Neural progenitor cell (in vitro differentiated cells): Measurements from ENCODE around the gene TBCEL. TPM values are rescaled to one million over a fixed set of nuclear protein-coding genes. Genes with fewer than 3 reads are reported as not detected.

Experiments used
- DNase-seq: peaks from one replicate; pipeline ENCODE4 v3.0.0-alpha.2; 2016; ENCODE audit warnings: low spot score
- H2AFZ ChIP-seq: fragments of 200-600 bp; sonication (generic); replicated peaks from 2 replicates; pipeline ENCODE4 v1.6.1; 2016; ENCODE audit warnings: antibody characterized with exemption
- H3F3A ChIP-seq: fragments of 200-600 bp; sonication (generic); 2 replicates; pipeline ENCODE4 v1.6.1; 2016; ENCODE audit warnings: antibody characterized with exemption, low read depth
- H3K27ac ChIP-seq: fragments of 200-600 bp; sonication (generic); 2 replicates; pipeline ENCODE4 v1.5.1; 2016; ENCODE audit warnings: mild to moderate bottlenecking
- H3K27me3 ChIP-seq: fragments of 200-600 bp; sonication (generic); 2 replicates; pipeline ENCODE4 v1.6.1; 2016; ENCODE audit warnings: mild to moderate bottlenecking, moderate library complexity
- H3K36me3 ChIP-seq: fragments of 200-600 bp; sonication (generic); 2 replicates; pipeline ENCODE4 v1.5.1; 2016
- H3K4me1 ChIP-seq: fragments of 200-600 bp; sonication (generic); 2 replicates; pipeline ENCODE4 v1.6.1; 2016; ENCODE audit warnings: mixed run types
- H3K4me2 ChIP-seq: fragments of 200-600 bp; sonication (generic); 2 replicates; pipeline ENCODE4 v1.6.1; 2016
- H3K4me3 ChIP-seq: fragments of 200-600 bp; sonication (generic); 2 replicates; pipeline ENCODE4 v1.5.1; 2016
- H3K79me2 ChIP-seq: fragments of 200-600 bp; sonication (generic); 2 replicates; pipeline ENCODE4 v1.6.1; 2016; ENCODE audit warnings: low read depth
- H3K9ac ChIP-seq: fragments of 200-600 bp; sonication (generic); 2 replicates; pipeline ENCODE4 v1.6.1; 2016
- H3K9me3 ChIP-seq: fragments of 200-600 bp; sonication (generic); 2 replicates; pipeline ENCODE4 v1.5.1; 2016; ENCODE audit warnings: low read depth
- H4K20me1 ChIP-seq: fragments of 200-600 bp; sonication (generic); 2 replicates; pipeline ENCODE4 v1.6.1; 2016; ENCODE audit warnings: low read depth
- H3K27ac Mint-ChIP-seq: 3 replicates; pipeline ENCODE4 v1.8.0; 2021; ENCODE audit warnings: mixed read lengths
- H3K27me3 Mint-ChIP-seq: 2 replicates; pipeline ENCODE4 v1.8.0; 2022; ENCODE audit warnings: low read depth, mild to moderate bottlenecking, inconsistent platforms, moderate library complexity, mixed read lengths; ENCODE audit not compliant: insufficient read depth
- H3K36me3 Mint-ChIP-seq: 3 replicates; pipeline ENCODE4 v1.8.0; 2021; ENCODE audit warnings: mixed read lengths
- H3K4me1 Mint-ChIP-seq: 3 replicates; pipeline ENCODE4 v1.8.0; 2021; ENCODE audit warnings: mixed read lengths
- H3K4me3 Mint-ChIP-seq: 3 replicates; pipeline ENCODE4 v1.8.0; 2021; ENCODE audit warnings: mild to moderate bottlenecking, moderate library complexity, mixed read lengths
- H3K9me3 Mint-ChIP-seq: 3 replicates; pipeline ENCODE4 v1.8.0; 2020; ENCODE audit warnings: mixed read lengths
- CTCF ChIP-seq: fragments of 200-600 bp; sonication (generic); IDR thresholded peaks from 2 replicates; pipeline ENCODE4 v1.5.1; 2017; ENCODE audit warnings: antibody characterized with exemption, mild to moderate bottlenecking
- EZH2 ChIP-seq: fragments of 200-600 bp; sonication (generic); IDR thresholded peaks from 2 replicates; pipeline ENCODE4 v1.6.1; 2017; ENCODE audit warnings: antibody characterized with exemption, mild to moderate bottlenecking, moderate library complexity
- EZH2phosphoT487 ChIP-seq: fragments of 200-600 bp; sonication (generic); IDR thresholded peaks from 2 replicates; pipeline ENCODE4 v1.6.1; 2017; ENCODE audit warnings: antibody characterized with exemption
- total RNA-seq: library from RNA; depleted of rRNA; stranded (reverse); fragments of >200 nt; gene quantifications from 2 replicates; pipeline ENCODE4 v1.2.3, GENCODE V29; 2015; ENCODE audit warnings: low replicate concordance

Gene TBCEL
- total RNA-seq, 1 donor from 2014 or later = 22.3 TPM

GRCh38 chr11:121032546-121032945, 8.6 kb downstream of the TBCEL start:
- H3K27ac Mint-ChIP-seq = no peak overlapping the region
- Histone ChIP-seq H3K79me2 (peaks cover 81% of the 10 kb centered on the region), H3K4me1 (no peaks in the 10 kb centered on the region), H3K27ac (no peak overlapping the region), H3K27me3 (no peaks in the 10 kb centered on the region), H4K20me1 (peaks cover 65% of the 10 kb centered on the region), H3K4me2 (no peak overlapping the region), H3K4me3 (no peak overlapping the region), H3F3A (no peaks in the 10 kb centered on the region), H3K9ac (no peak overlapping the region), H3K9me3 (no peaks in the 10 kb centered on the region), H2AFZ (no peak overlapping the region), H3K36me3 (no peaks in the 10 kb centered on the region)
- no peaks in the 10 kb centered on the region for H3K36me3 Mint-ChIP-seq
- no peaks in the 10 kb centered on the region for H3K27me3 Mint-ChIP-seq
- no peaks in the 10 kb centered on the region for H3K4me1 Mint-ChIP-seq
- no peak overlapping the region for H3K4me3 Mint-ChIP-seq
- no peaks in the 10 kb centered on the region for H3K9me3 Mint-ChIP-seq
- TF ChIP-seq EZH2phosphoT487 (no peak), CTCF (no peak), EZH2 (no peak)
- no peak for DNase-seq

- H3K4me3 ChIP-seq = no peak overlapping the region
- H3F3A ChIP-seq = no peaks in the 10 kb centered on the region
- H3K9me3 Mint-ChIP-seq = no peaks in the 10 kb centered on the region
- no peaks in the 10 kb centered on the region for H3K9me3 ChIP-seq
- peaks cover 6% of the 10 kb centered on the region for H3K4me1 ChIP-seq
- peaks cover 5% of the 10 kb centered on the region for H3K4me1 Mint-ChIP-seq
- H3K27ac Mint-ChIP-seq = no peak overlapping the region
- no peak for DNase-seq
- no peak overlapping the region for H3K4me3 Mint-ChIP-seq
- H3K27ac ChIP-seq = no peak overlapping the region
- TF ChIP-seq CTCF = no peak
- TF ChIP-seq EZH2phosphoT487 = no peak
- TF ChIP-seq EZH2 = no peak
- no peak overlapping the region for H3K4me2 ChIP-seq
- no peaks in the 10 kb centered on the region for H3K36me3 Mint-ChIP-seq
- no peaks in the 10 kb centered on the region for H3K27me3 Mint-ChIP-seq
- no peaks in the 10 kb centered on the region for H3K27me3 ChIP-seq
- no peaks in the 10 kb centered on the region for H3K36me3 ChIP-seq
- no peak overlapping the region for H3K9ac ChIP-seq
- H4K20me1 ChIP-seq = peaks cover 74% of the 10 kb centered on the region
- no peak overlapping the region for H2AFZ ChIP-seq
- H3K79me2 ChIP-seq = peaks cover 75% of the 10 kb centered on the region
Observed at GRCh38 chr11:121033635-121034034, 9.7 kb downstream of the TBCEL start.

GRCh38 chr11:121035169-121035755, 11.4 kb downstream of the TBCEL start:
- H3K27me3 Mint-ChIP-seq = no peaks in the 10 kb centered on the region
- Histone ChIP-seq H3K9ac (no peak overlapping the region), H3K27ac (no peak overlapping the region), H3K4me2 (no peak overlapping the region), H3F3A (no peaks in the 10 kb centered on the region), H3K79me2 (peaks cover 74% of the 10 kb centered on the region), H3K27me3 (no peaks in the 10 kb centered on the region), H3K36me3 (no peaks in the 10 kb centered on the region), H3K9me3 (no peaks in the 10 kb centered on the region), H3K4me1 (peaks cover 21% of the 10 kb centered on the region), H3K4me3 (no peak overlapping the region), H4K20me1 (peaks cover 77% of the 10 kb centered on the region), H2AFZ (no peak overlapping the region)
- no peak overlapping the region for H3K27ac Mint-ChIP-seq
- no peak for DNase-seq
- H3K4me3 Mint-ChIP-seq = no peak overlapping the region
- H3K4me1 Mint-ChIP-seq = peaks cover 13% of the 10 kb centered on the region
- no peaks in the 10 kb centered on the region for H3K9me3 Mint-ChIP-seq
- no peak for TF ChIP-seq EZH2
- no peak for TF ChIP-seq CTCF
- TF ChIP-seq EZH2phosphoT487 = no peak
- no peaks in the 10 kb centered on the region for H3K36me3 Mint-ChIP-seq
